Loucy (cell line): ENCODE measurements around the gene CRYGA.

ENCODE experiments used
- EZH2phosphoT487 ChIP-seq: fragments of 200-600 bp; IDR thresholded peaks from 2 replicates; pipeline ENCODE4 v1.6.1; 2018; ENCODE audit warnings: antibody characterized with exemption, mild to moderate bottlenecking, moderate library complexity, borderline replicate concordance
- TF ChIP-seq, protein P1 (sequence below): fragments of 200-600 bp; sonication (generic); conservative IDR thresholded peaks from 2 replicates; pipeline ENCODE4 v1.5.1; 2014; ENCODE audit warnings: mild to moderate bottlenecking, antibody characterized with exemption, low read length

DNA sequence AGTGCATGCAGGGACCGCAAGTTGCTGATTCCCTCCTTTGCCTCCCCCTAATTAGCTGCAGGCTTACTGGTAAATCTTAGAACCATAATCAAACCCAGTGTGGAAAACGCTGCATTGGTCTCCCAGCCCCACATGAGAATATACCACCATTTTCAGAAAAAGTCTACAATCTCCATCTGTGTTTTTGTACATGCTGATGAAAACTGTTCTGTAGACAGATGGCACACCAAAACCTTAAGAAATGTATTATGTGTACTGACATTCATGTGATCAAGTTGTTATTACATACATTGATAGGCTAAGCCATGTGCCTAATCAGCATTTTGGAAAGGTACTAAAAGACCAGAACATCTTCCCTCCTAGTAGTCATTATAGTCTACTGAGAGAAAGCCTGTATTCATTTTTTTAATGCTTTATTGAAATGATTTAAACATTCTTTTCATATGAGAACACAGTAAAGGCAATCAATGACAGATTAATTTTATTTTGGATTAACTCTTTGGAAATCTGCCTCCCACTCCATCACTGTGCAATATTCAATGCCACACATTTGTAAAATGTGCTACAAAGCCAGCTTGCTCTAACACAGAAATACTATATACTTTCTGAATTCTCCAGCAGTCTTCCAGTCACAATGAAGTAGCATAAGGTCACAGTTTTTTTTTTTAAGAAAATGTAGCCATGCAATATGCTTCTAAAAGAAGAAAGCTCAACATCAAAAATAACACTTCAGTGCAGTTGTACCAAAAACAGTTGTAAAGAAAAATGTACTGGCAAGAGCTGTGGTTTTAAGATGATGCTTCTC is 1.8 kb upstream of the CRYGA start:
- TF ChIP-seq, protein P1, sequence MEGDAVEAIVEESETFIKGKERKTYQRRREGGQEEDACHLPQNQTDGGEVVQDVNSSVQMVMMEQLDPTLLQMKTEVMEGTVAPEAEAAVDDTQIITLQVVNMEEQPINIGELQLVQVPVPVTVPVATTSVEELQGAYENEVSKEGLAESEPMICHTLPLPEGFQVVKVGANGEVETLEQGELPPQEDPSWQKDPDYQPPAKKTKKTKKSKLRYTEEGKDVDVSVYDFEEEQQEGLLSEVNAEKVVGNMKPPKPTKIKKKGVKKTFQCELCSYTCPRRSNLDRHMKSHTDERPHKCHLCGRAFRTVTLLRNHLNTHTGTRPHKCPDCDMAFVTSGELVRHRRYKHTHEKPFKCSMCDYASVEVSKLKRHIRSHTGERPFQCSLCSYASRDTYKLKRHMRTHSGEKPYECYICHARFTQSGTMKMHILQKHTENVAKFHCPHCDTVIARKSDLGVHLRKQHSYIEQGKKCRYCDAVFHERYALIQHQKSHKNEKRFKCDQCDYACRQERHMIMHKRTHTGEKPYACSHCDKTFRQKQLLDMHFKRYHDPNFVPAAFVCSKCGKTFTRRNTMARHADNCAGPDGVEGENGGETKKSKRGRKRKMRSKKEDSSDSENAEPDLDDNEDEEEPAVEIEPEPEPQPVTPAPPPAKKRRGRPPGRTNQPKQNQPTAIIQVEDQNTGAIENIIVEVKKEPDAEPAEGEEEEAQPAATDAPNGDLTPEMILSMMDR = no peak
- no peak for TF ChIP-seq EZH2phosphoT487
